ENCODE measurements around the gene RAPGEFL1.
"Not testable (repeated sequence)": the region's sequence is repeated elsewhere in the genome, so short reads cannot be mapped to it uniquely, and the experiment has no call there.

RAPGEFL1 gene

GRCh38 chr17:40177275-40177874 lies at the start of gene RAPGEFL1:
Gene RAPGEFL1, plus strand, starts transcription at chr17:40177470. Its CDS starts 392 bp downstream, at chr17:40177862.
- TF ChIP-seq TARDBP (IDR thresholded peaks at IDR 0.05) (no peak), FOXK2 (IDR thresholded peaks at IDR 0.05) (no peak), CTBP1 (IDR thresholded peaks at IDR 0.05; ENCODE audit: borderline replicate concordance) (no peak), ARNT (IDR thresholded peaks at IDR 0.05) (no peak), HDGF (IDR thresholded peaks at IDR 0.05; ENCODE audit: borderline replicate concordance) (no peak), LEF1 (IDR thresholded peaks at IDR 0.05; ENCODE audit: borderline replicate concordance) (no peak), ZNF384 (IDR thresholded peaks at IDR 0.05) (no peak), SP1 (IDR thresholded peaks at IDR 0.05) (no peak), PKNOX1 (IDR thresholded peaks at IDR 0.05) (no peak), FOXM1 (IDR thresholded peaks at IDR 0.05; ENCODE audit: borderline replicate concordance) (no peak), BHLHE40 (IDR thresholded peaks at IDR 0.05; ENCODE audit: borderline replicate concordance) (no peak), NFRKB (IDR thresholded peaks at IDR 0.05) (no peak), ELF4 (IDR thresholded peaks at IDR 0.05) (no peak), SUZ12 (IDR thresholded peaks at IDR 0.05) (no peak)
- POLR2A ChIA-PET = interaction anchor here (1.8 kb wide), 1 partner anchor 37 kb away, joined by 6 read pairs; the partner anchor contains the start of gene CASC3
- CTCF ChIA-PET = no interaction called here
- no peak for DNase-seq (ENCODE audit: extremely low spot score)

- TF ChIP-seq FOXK2 (IDR thresholded peaks at IDR 0.05) (no peak), L3MBTL2 (conservative IDR thresholded peaks at IDR 0.05) (no peak), PKNOX1 (IDR thresholded peaks at IDR 0.05) (no peak), HDGF (IDR thresholded peaks at IDR 0.05; ENCODE audit: borderline replicate concordance) (no peak), SUZ12 (IDR thresholded peaks at IDR 0.05) (no peak), ELF4 (IDR thresholded peaks at IDR 0.05) (no peak)
- DNase-seq (ENCODE audit: extremely low spot score) = no peak
- POLR2A ChIA-PET = interaction anchor here (10.8 kb wide), 1 partner anchor 9 kb away, joined by 135 read pairs; the partner anchor contains the start of gene CASC3
- CTCF ChIA-PET = interaction anchor here (0.6 kb wide), 1 partner anchor 62 kb away, joined by 3 read pairs; no protein-coding TSS in a partner anchor
Measured at GRCh38 chr17:40129498-40129897, 47.8 kb upstream of the RAPGEFL1 start.

GRCh38 chr17:40130352-40131042 lies 46.8 kb upstream of the RAPGEFL1 start:
- no peak for TF ChIP-seq SUZ12 (IDR thresholded peaks at IDR 0.05)
- ChIA-PET CTCF (interaction anchor here (0.6 kb wide), 1 partner anchor 61 kb away, joined by 3 read pairs; no protein-coding TSS in a partner anchor), POLR2A (interaction anchor here (10.8 kb wide), 1 partner anchor 8 kb away, joined by 135 read pairs; the partner anchor contains the start of gene CASC3)
- DNase-seq (ENCODE audit: extremely low spot score) = no peak

GRCh38 chr17:40134184-40134583 lies 43.1 kb upstream of the RAPGEFL1 start:
- no peak for TF ChIP-seq NFRKB (IDR thresholded peaks at IDR 0.05)
- no peak for TF ChIP-seq TARDBP (IDR thresholded peaks at IDR 0.05)
- no peak for TF ChIP-seq FOXK2 (IDR thresholded peaks at IDR 0.05)
- no peak for TF ChIP-seq FOXA1 (IDR thresholded peaks at IDR 0.05)
- no peak for TF ChIP-seq HDGF (IDR thresholded peaks at IDR 0.05; ENCODE audit: borderline replicate concordance)
- TF ChIP-seq ZNF384 (IDR thresholded peaks at IDR 0.05) = no peak
- no peak for TF ChIP-seq L3MBTL2 (conservative IDR thresholded peaks at IDR 0.05)
- TF ChIP-seq BHLHE40 (IDR thresholded peaks at IDR 0.05; ENCODE audit: borderline replicate concordance) = no peak
- TF ChIP-seq ELF4 (IDR thresholded peaks at IDR 0.05) = no peak
- DNase-seq (ENCODE audit: extremely low spot score) = no peak
- CTCF ChIA-PET = interaction anchor here (2.0 kb wide), 1 partner anchor 22 kb away, joined by 8 read pairs; no protein-coding TSS in a partner anchor
- POLR2A ChIA-PET = interaction anchor here (0.6 to 3.1 kb wide), 3 partner anchors 21 to 1445 kb away, joined by 3 to 15 read pairs (median 3); partner anchors contain the start of gene NR1D1

- POLR2A ChIA-PET = no interaction called here
- CTCF ChIA-PET = interaction anchor here (2.0 kb wide), 1 partner anchor 23 kb away, joined by 8 read pairs; no protein-coding TSS in a partner anchor
- TF ChIP-seq SP1 (IDR thresholded peaks at IDR 0.05) (no peak), L3MBTL2 (conservative IDR thresholded peaks at IDR 0.05) (no peak), FOXM1 (IDR thresholded peaks at IDR 0.05; ENCODE audit: borderline replicate concordance) (no peak), PKNOX1 (IDR thresholded peaks at IDR 0.05) (no peak), FOXA1 (IDR thresholded peaks at IDR 0.05) (no peak), LEF1 (IDR thresholded peaks at IDR 0.05; ENCODE audit: borderline replicate concordance) (no peak), NFRKB (IDR thresholded peaks at IDR 0.05) (no peak), HDGF (IDR thresholded peaks at IDR 0.05; ENCODE audit: borderline replicate concordance) (no peak), ELF4 (IDR thresholded peaks at IDR 0.05) (no peak), SUZ12 (IDR thresholded peaks at IDR 0.05) (no peak), BHLHE40 (IDR thresholded peaks at IDR 0.05; ENCODE audit: borderline replicate concordance) (no peak), ARNT (IDR thresholded peaks at IDR 0.05) (no peak), FOXK2 (IDR thresholded peaks at IDR 0.05) (no peak)
- no peak for DNase-seq (ENCODE audit: extremely low spot score)
Measured at GRCh38 chr17:40135817-40136216, 41.5 kb upstream of the RAPGEFL1 start.

GRCh38 chr17:40139566-40140058 lies 37.7 kb upstream of the RAPGEFL1 start:
- no peak for DNase-seq (ENCODE audit: extremely low spot score)
- TF ChIP-seq ELF4 (IDR thresholded peaks at IDR 0.05) = no peak
- no peak for TF ChIP-seq NFRKB (IDR thresholded peaks at IDR 0.05)
- no peak for TF ChIP-seq HDGF (IDR thresholded peaks at IDR 0.05; ENCODE audit: borderline replicate concordance)
- TF ChIP-seq L3MBTL2 (conservative IDR thresholded peaks at IDR 0.05) = no peak
- no peak for TF ChIP-seq SUZ12 (IDR thresholded peaks at IDR 0.05)
- no peak for TF ChIP-seq FOXA1 (IDR thresholded peaks at IDR 0.05)
- TF ChIP-seq SP1 (IDR thresholded peaks at IDR 0.05) = no peak
- no peak for TF ChIP-seq TARDBP (IDR thresholded peaks at IDR 0.05)
- no peak for TF ChIP-seq BHLHE40 (IDR thresholded peaks at IDR 0.05; ENCODE audit: borderline replicate concordance)
- no peak for TF ChIP-seq FOXM1 (IDR thresholded peaks at IDR 0.05; ENCODE audit: borderline replicate concordance)
- TF ChIP-seq ARNT (IDR thresholded peaks at IDR 0.05) = no peak
- TF ChIP-seq ZNF384 (IDR thresholded peaks at IDR 0.05) = no peak
- no peak for TF ChIP-seq FOXK2 (IDR thresholded peaks at IDR 0.05)
- TF ChIP-seq LEF1 (IDR thresholded peaks at IDR 0.05; ENCODE audit: borderline replicate concordance) = no peak
- TF ChIP-seq CTBP1 (IDR thresholded peaks at IDR 0.05; ENCODE audit: borderline replicate concordance) = no peak
- TF ChIP-seq PKNOX1 (IDR thresholded peaks at IDR 0.05) = no peak
- CTCF ChIA-PET = interaction anchor here (0.6 to 1.4 kb wide), 6 partner anchors 27 to 1997 kb away, joined by 3 to 8 read pairs (median 4); no protein-coding TSS in a partner anchor
- POLR2A ChIA-PET = interaction anchor here (0.6 to 5.1 kb wide), 24 partner anchors 12 to 202 kb away, joined by 3 to 135 read pairs (median 4); partner anchors contain the start of genes MED24, MSL1, NR1D1 and RAPGEFL1

- ChIA-PET CTCF (interaction anchor here (0.7 kb wide), 1 partner anchor 152 kb away, joined by 3 read pairs; no protein-coding TSS in a partner anchor), POLR2A (interaction anchor here (1.5 kb wide), 1 partner anchor 8 kb away, joined by 5 read pairs; no protein-coding TSS in a partner anchor)
- not testable (repeated sequence) for DNase-seq (ENCODE audit: extremely low spot score)
Measured at GRCh38 chr17:40143166-40143565, 34.1 kb upstream of the RAPGEFL1 start.

Data from HEK293T (cell line).